Dedifferentiated amniotic fluid mesenchymal stem cell (primary cell): Measurements from ENCODE around the gene RCHY1.
A peak's percentile ranks its signal among the peaks of the same experiment; 100 is the strongest.
"Not testable (repeated sequence)": the region's sequence is repeated elsewhere in the genome, so short reads cannot be mapped to it uniquely, and the experiment has no call there.

Experiments
- DNase-seq: peaks from one replicate; pipeline ENCODE4 v3.0.0-alpha.2; 2016; ENCODE audit errors: extremely low spot score

RCHY1 gene

GRCh38 chr4:75516144-75516543 lies 1.9 kb upstream of the RCHY1 start:
- no peak for DNase-seq

- DNase-seq = no peak
These were observed 878 bp upstream of the RCHY1 start for GRCh38 chr4:75514949-75515612.

GRCh38 chr4:75513526-75514130 lies 575 bp downstream of the RCHY1 start:
- no peak for DNase-seq

GRCh38 chr4:75512386-75513211 lies 1.6 kb downstream of the RCHY1 start:
- no peak for DNase-seq

GRCh38 chr4:75511841-75512240 lies 2.4 kb downstream of the RCHY1 start:
- DNase-seq = no peak

GRCh38 chr4:75509592-75509991 lies 4.6 kb downstream of the RCHY1 start:
- not testable (repeated sequence) for DNase-seq

GRCh38 chr4:75505630-75506029 lies 8.6 kb downstream of the RCHY1 start:
- no peak for DNase-seq

GRCh38 chr4:75502671-75503070 lies 11.5 kb downstream of the RCHY1 start:
- DNase-seq = no peak

GRCh38 chr4:75499900-75500299 lies 14.3 kb downstream of the RCHY1 start:
- DNase-seq = no peak

GRCh38 chr4:75498041-75498440 lies 16.2 kb downstream of the RCHY1 start:
- no peak for DNase-seq

GRCh38 chr4:75497133-75497532 lies 17.1 kb downstream of the RCHY1 start:
- DNase-seq = peak; percentile 28

- no peak for DNase-seq
These were observed 17.8 kb downstream of the RCHY1 start for GRCh38 chr4:75496406-75496805.

- no peak for DNase-seq
These were observed 18.7 kb downstream of the RCHY1 start for GRCh38 chr4:75495476-75495875.

GRCh38 chr4:75494563-75494962 lies 19.6 kb downstream of the RCHY1 start:
- peak; percentile 27 for DNase-seq

GRCh38 chr4:75490155-75490554 lies 24.0 kb downstream of the RCHY1 start:
- DNase-seq = peak; percentile 27

- DNase-seq = no peak
These were observed 30.0 kb downstream of the RCHY1 start for GRCh38 chr4:75484190-75484589.

- no peak for DNase-seq
These were observed 37.0 kb downstream of the RCHY1 start for GRCh38 chr4:75477201-75477600.

GRCh38 chr4:75470738-75471137 lies 43.5 kb downstream of the RCHY1 start:
- no peak for DNase-seq

- no peak for DNase-seq
These were observed 44.3 kb downstream of the RCHY1 start for GRCh38 chr4:75469896-75470295.

GRCh38 chr4:75457365-75457764 lies 56.8 kb downstream of the RCHY1 start:
- DNase-seq = no peak

GRCh38 chr4:75434105-75434504 lies 80.1 kb downstream of the RCHY1 start:
- no peak for DNase-seq

GRCh38 chr4:75432683-75433082 lies 81.5 kb downstream of the RCHY1 start:
- DNase-seq = no peak

GRCh38 chr4:75429208-75429607 lies 85.0 kb downstream of the RCHY1 start:
- no peak for DNase-seq
